H1 (cell line): Measurements from ENCODE around the gene SLC35E4. TPM values are rescaled to one million over a fixed set of nuclear protein-coding genes. Genes with fewer than 3 reads are reported as not detected.

Source experiments
- CTCF ChIA-PET: fragments of 300-600 bp; sonication (Branson Sonifier 250); formaldehyde crosslinking; loops from one replicate; lab custom pipeline; 2021; ENCODE audit not compliant: partially characterized antibody; lab: Charles Lee
- POLR2A ChIA-PET: fragments of 300-600 bp; sonication (Branson Sonifier 250); formaldehyde crosslinking; loops from one replicate; lab custom pipeline; 2021; ENCODE audit warnings: inconsistent platforms; ENCODE audit not compliant: partially characterized antibody; lab: Charles Lee
- DNase-seq, 2 experiments: peaks; one replicate each; pipeline versions ENCODE4 v3.0.0 to v3.0.0-alpha.2; 2010 to 2022; ENCODE audit warnings: low spot score in 2 of 2, low read depth in 1 of 2, mixed read lengths in 1 of 2
- FAIRE-seq: peaks from 2 replicates; lab custom pipeline; 2011; peaks lifted over from hg19 to GRCh38; lab: Jason Lieb, UNC
- H2AFZ ChIP-seq: 2 replicates; pipeline ENCODE4 v1.8.1; 2012; ENCODE audit warnings: low read length, inconsistent platforms
- H2AK5ac ChIP-seq: 2 replicates; pipeline ENCODE4 v1.6.1; 2013; ENCODE audit warnings: low read depth, low read length
- H2BK120ac ChIP-seq: replicated peaks from 2 replicates; pipeline ENCODE3; 2013; ENCODE audit warnings: low read depth, low read length, inconsistent platforms
- H2BK12ac ChIP-seq: 2 replicates; pipeline ENCODE4 v1.6.1; 2013; ENCODE audit warnings: low read depth, low read length
- H2BK15ac ChIP-seq: 2 replicates; pipeline ENCODE4 v1.6.1; 2013; ENCODE audit warnings: low read length
- H2BK20ac ChIP-seq: 2 replicates; pipeline ENCODE4 v1.6.1; 2013; ENCODE audit warnings: low read length
- H2BK5ac ChIP-seq: 2 replicates; pipeline ENCODE4 v1.6.1; 2013; ENCODE audit warnings: low read depth, low read length
- H3K14ac ChIP-seq: 2 replicates; pipeline ENCODE4 v1.6.1; 2013; ENCODE audit warnings: inconsistent platforms; ENCODE audit not compliant: insufficient read length
- H3K18ac ChIP-seq: 2 replicates; pipeline ENCODE4 v1.6.1; 2013; ENCODE audit warnings: low read length; ENCODE audit errors: extremely low read depth
- H3K23ac ChIP-seq: 2 replicates; pipeline ENCODE4 v1.6.1; 2013; ENCODE audit warnings: inconsistent platforms; ENCODE audit not compliant: insufficient read length
- H3K23me2 ChIP-seq: 2 replicates; pipeline ENCODE4 v1.6.1; 2013; ENCODE audit warnings: low read depth, low read length
- H3K27ac ChIP-seq: 2 replicates; pipeline ENCODE4 v1.6.1; 2011; ENCODE audit warnings: low read depth, low read length, inconsistent platforms
- H3K27me3 ChIP-seq, 4 experiments: replicated peaks in 1 of 4; 1 replicate in 1 of 4; 2 replicates in 3 of 4; pipeline versions ENCODE4 v1.6.1 to v1.8.1; 2011 to 2013; ENCODE audit warnings: low read length in 3 of 4, mild to moderate bottlenecking in 3 of 4, inconsistent platforms in 2 of 4, mixed read lengths in 2 of 4, moderate library complexity in 1 of 4; ENCODE audit not compliant: control insufficient read depth in 3 of 4, insufficient read depth in 3 of 4; ENCODE audit errors: extremely low read depth in 1 of 4
- H3K36me3 ChIP-seq, 4 experiments: 2 replicates each; pipeline versions ENCODE4 v1.6.1 to v1.8.1; 2011 to 2013; ENCODE audit warnings: mild to moderate bottlenecking in 4 of 4, low read length in 3 of 4, moderate library complexity in 2 of 4, control low read depth in 1 of 4, inconsistent platforms in 1 of 4; ENCODE audit not compliant: insufficient read depth in 4 of 4, control insufficient read depth in 2 of 4
- H3K4ac ChIP-seq: replicated peaks from 2 replicates; pipeline ENCODE3; 2013; ENCODE audit warnings: low read length, low read depth, mixed read lengths, inconsistent platforms; ENCODE audit not compliant: insufficient read length
- H3K4me1 ChIP-seq, 4 experiments: replicated peaks in 1 of 4; 1 replicate in 1 of 4; 2 replicates in 3 of 4; pipeline versions ENCODE4 v1.6.1 to v1.8.1; 2011 to 2013; ENCODE audit warnings: low read length in 3 of 4, inconsistent platforms in 2 of 4, mixed read lengths in 1 of 4; ENCODE audit not compliant: insufficient read depth in 4 of 4, control insufficient read depth in 3 of 4
- H3K4me2 ChIP-seq, 2 experiments: 2 replicates each; pipeline versions ENCODE4 v1.6.1 to v1.8.1; 2011 to 2013; ENCODE audit warnings: low read depth in 2 of 2, low read length in 2 of 2, control low read depth in 1 of 2, inconsistent platforms in 1 of 2, mild to moderate bottlenecking in 1 of 2; ENCODE audit not compliant: insufficient read depth in 1 of 2
- H3K4me3 ChIP-seq, 4 experiments: fragments of 200-600, 300-600 bp in 1 of 4; sonication (generic), shearing (Covaris generic), sonication (Bioruptor Twin) in 1 of 4; 2 replicates each; pipeline versions ENCODE4 v1.5.1 to v1.8.1; 2011 to 2016; ENCODE audit warnings: low read length in 4 of 4, low read depth in 3 of 4, control low read depth in 2 of 4, inconsistent platforms in 2 of 4, mild to moderate bottlenecking in 2 of 4, mixed read lengths in 1 of 4, moderate library complexity in 1 of 4; ENCODE audit not compliant: insufficient read depth in 2 of 4; ENCODE audit errors: extremely low read depth in 1 of 4
- H3K56ac ChIP-seq: replicated peaks from 2 replicates; pipeline ENCODE3; 2013; ENCODE audit warnings: low read depth, mild to moderate bottlenecking, mixed read lengths, low read length, inconsistent platforms; ENCODE audit not compliant: insufficient read length
- H3K79me1 ChIP-seq: 2 replicates; pipeline ENCODE4 v1.6.1; 2013; ENCODE audit warnings: low read depth, low read length, control low read depth
- H3K79me2 ChIP-seq, 2 experiments: 2 replicates each; pipeline versions ENCODE4 v1.6.1 to v1.8.1; 2012 to 2013; ENCODE audit warnings: low read length in 2 of 2, mild to moderate bottlenecking in 2 of 2, inconsistent platforms in 1 of 2; ENCODE audit not compliant: insufficient read depth in 2 of 2, control insufficient read depth in 1 of 2
- H3K9ac ChIP-seq, 4 experiments: replicated peaks in 1 of 4; 1 replicate in 1 of 4; 2 replicates in 3 of 4; pipeline versions ENCODE4 v1.6.1 to v1.8.1; 2011 to 2013; ENCODE audit warnings: low read depth in 3 of 4, low read length in 3 of 4, control low read depth in 2 of 4, mild to moderate bottlenecking in 2 of 4, moderate library complexity in 2 of 4, inconsistent platforms in 1 of 4; ENCODE audit errors: extremely low read depth in 1 of 4
- H3K9me3 ChIP-seq, 2 experiments: 2 replicates each; pipeline versions ENCODE4 v1.6.1 to v1.8.1; 2012 to 2013; ENCODE audit warnings: mild to moderate bottlenecking in 2 of 2, moderate library complexity in 2 of 2, control low read depth in 1 of 2, inconsistent platforms in 1 of 2, low read depth in 1 of 2, low read length in 1 of 2, mixed read lengths in 1 of 2; ENCODE audit not compliant: insufficient read depth in 2 of 2
- H4K20me1 ChIP-seq, 2 experiments: replicated peaks in 1 of 2; 2 replicates each; pipeline versions ENCODE3 to v1.8.1; 2011 to 2013; ENCODE audit warnings: inconsistent platforms in 2 of 2, low read length in 2 of 2, mild to moderate bottlenecking in 1 of 2; ENCODE audit not compliant: insufficient read depth in 2 of 2, control insufficient read depth in 1 of 2
- H4K5ac ChIP-seq: 2 replicates; pipeline ENCODE4 v1.6.1; 2013; ENCODE audit warnings: low read length, low read depth, mixed read lengths, inconsistent platforms; ENCODE audit not compliant: insufficient read length
- H4K8ac ChIP-seq: 2 replicates; pipeline ENCODE4 v1.8.0; 2013; ENCODE audit warnings: mild to moderate bottlenecking, moderate library complexity, low read length, inconsistent platforms; ENCODE audit not compliant: insufficient read depth; ENCODE audit errors: extremely low read depth
- H4K91ac ChIP-seq: replicated peaks from 2 replicates; pipeline ENCODE3; 2013; ENCODE audit warnings: low read length, mixed read lengths, inconsistent platforms; ENCODE audit not compliant: insufficient read length
- ATF2 ChIP-seq: IDR thresholded peaks from 2 replicates; pipeline ENCODE4 v1.6.1; 2012; ENCODE audit warnings: low read length, inconsistent platforms
- CEBPB ChIP-seq: IDR thresholded peaks from 2 replicates; pipeline ENCODE4 v1.6.1; 2012; ENCODE audit warnings: low read depth, low read length
- CTBP2 ChIP-seq: IDR thresholded peaks from 2 replicates; pipeline ENCODE4 v1.7.0; 2011; ENCODE audit warnings: borderline replicate concordance, mild to moderate bottlenecking, moderate library complexity, mixed read lengths, low read length; ENCODE audit not compliant: insufficient read depth, insufficient read length
- FOSL1 ChIP-seq: IDR thresholded peaks from 2 replicates; pipeline ENCODE4 v1.6.1; 2011; ENCODE audit warnings: mild to moderate bottlenecking, low read depth, low read length, moderate library complexity; ENCODE audit not compliant: insufficient read depth
- RAD21 ChIP-seq, 2 experiments: IDR thresholded peaks in 1 of 2; conservative IDR thresholded peaks in 1 of 2; 2 replicates each; pipeline ENCODE4 v1.6.1; 2011; ENCODE audit warnings: low read depth in 2 of 2, low read length in 2 of 2, improper control_type of control experiment in 1 of 2, inconsistent platforms in 1 of 2, mild to moderate bottlenecking in 1 of 2, moderate library complexity in 1 of 2
- SP4 ChIP-seq: IDR thresholded peaks from 2 replicates; pipeline ENCODE4 v1.6.1; 2012; ENCODE audit warnings: low read length, inconsistent platforms
- WGBS, 2 experiments: shearing (Covaris generic) in 1 of 2; methylation state at CpG; one replicate each; pipeline versions ENCODE4 v1.1.6 to v1.1.7; 2013 to 2015; ENCODE audit warnings: low lambda C conversion rate in 2 of 2, mixed read lengths in 2 of 2, inconsistent platforms in 1 of 2, low coverage in 1 of 2, missing lambda C conversion rate in 1 of 2; ENCODE audit not compliant: insufficient replicate concordance in 2 of 2, insufficient coverage in 1 of 2, insufficient read length in 1 of 2; ENCODE audit errors: extremely low coverage in 1 of 2, missing lambda C conversion rate in 1 of 2; 5-methylcytosine and 5-hydroxymethylcytosine counted together
- polyA plus RNA-seq, 7 experiments: library from polyadenylated mRNA; depleted of rRNA in 3 of 7; stranded (reverse) in 5 of 7; unstranded in 2 of 7; fragments of >200 nt in 5 of 7; fragments of 200-250 nt in 2 of 7; gene quantifications; 1 replicate in 5 of 7; 2 replicates in 1 of 7; 4 replicates in 1 of 7; pipeline versions ENCODE4 v1.2.1 to v1.2.3, GENCODE V29; 2011 to 2013; ENCODE audit warnings: missing spikeins in 2 of 7, mixed read lengths in 2 of 7
- total RNA-seq: library from RNA; stranded (reverse); fragmentation: NEBNext Ultra II Directional; extraction: Animal tissue kit (Norgen Biotek cat#: 25700); gene quantifications from 2 replicates; pipeline ENCODE4 v1.2.1, GENCODE V29; 2021

SLC35E4 gene
- total and polyA plus RNA-seq, 2 of the 8 experiments (the other 6 are each of a cell fraction or from before 2014, with no cell fraction given), result 5.1 to 5.6 TPM

DNA sequence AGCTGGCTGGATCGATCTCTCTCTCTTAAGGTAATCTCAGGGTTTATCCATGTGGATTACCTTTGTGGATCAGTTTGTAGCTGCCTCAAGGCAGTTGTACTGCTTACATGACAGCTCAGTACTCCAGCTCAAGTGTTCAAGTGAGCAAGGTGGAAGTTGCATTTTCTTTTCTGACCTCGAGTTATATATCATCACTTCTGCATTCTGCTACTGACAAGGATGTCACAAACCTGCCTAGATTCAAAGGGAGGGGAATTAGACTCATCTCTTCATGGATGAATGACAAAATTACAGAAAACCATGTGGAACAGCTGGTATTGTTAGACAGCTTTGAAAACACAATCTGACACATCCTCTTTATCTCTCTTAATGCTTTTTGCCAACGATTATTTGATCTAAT is 34.7 kb upstream of the SLC35E4 start:
- H3K56ac ChIP-seq, result no peak overlapping the region
- H3K4ac ChIP-seq, result no peak overlapping the region
- no peak overlapping the region for H2BK5ac ChIP-seq
- no peak overlapping the region for H3K18ac ChIP-seq
- no peak overlapping the region for H2BK120ac ChIP-seq
- H3K4me1 ChIP-seq, result peaks cover 3 to 9% (median 5%) of the 10 kb centered on the region in 4 experiments; a peak in 6 of 7 replicates
- H2BK12ac ChIP-seq, result no peak overlapping the region
- H2BK20ac ChIP-seq, result no peak overlapping the region
- H3K23ac ChIP-seq, result no peak overlapping the region
- POLR2A ChIA-PET, result interaction anchor here (0.6 to 3.6 kb wide), 2 partner anchors 10 to 223 kb away, joined by 7 to 16 read pairs; partner anchors contain the start of gene PES1
- no peak for FAIRE-seq
- no peaks in the 10 kb centered on the region for H3K36me3 ChIP-seq
- no peak overlapping the region for H3K27ac ChIP-seq
- H3K4me2 ChIP-seq, result no peak overlapping the region
- no peak overlapping the region for H4K91ac ChIP-seq
- WGBS, 2 experiments, result 77% methylated on average over 3 of the region's 3 CpGs; no CpG with 5 or more reads in 1 of the 2 experiments
- no peaks in the 10 kb centered on the region for H3K79me2 ChIP-seq
- H4K8ac ChIP-seq, result no peak overlapping the region
- peaks cover 0 to 2% of the 10 kb centered on the region in 2 experiments for H4K20me1 ChIP-seq
- no peaks in the 10 kb centered on the region for H3K23me2 ChIP-seq
- H2AFZ ChIP-seq, result no peak overlapping the region
- H3K27me3 ChIP-seq, result no peaks in the 10 kb centered on the region
- no peak for DNase-seq
- no peak overlapping the region for H3K9ac ChIP-seq
- CTCF ChIA-PET, result interaction anchor here (0.6 to 5.8 kb wide), 13 partner anchors 8 to 259 kb away, joined by 3 to 40 read pairs (median 5); partner anchors contain the start of gene PES1
- no peak overlapping the region for H3K4me3 ChIP-seq
- no peak overlapping the region for H2BK15ac ChIP-seq
- no peak overlapping the region for H3K14ac ChIP-seq
- no peak overlapping the region for H4K5ac ChIP-seq
- H3K9me3 ChIP-seq, result no peaks in the 10 kb centered on the region
- H2AK5ac ChIP-seq, result no peak overlapping the region
- no peaks in the 10 kb centered on the region for H3K79me1 ChIP-seq
- TF ChIP-seq FOSL1 (no peak), CEBPB (no peak), CTBP2 (no peak), RAD21 (IDR thresholded peaks at IDR 0.05 in 1 of 2, conservative IDR thresholded peaks at IDR 0.05 in 1 of 2; ENCODE audit: low read depth in 2 of 2, low read length in 2 of 2) (no peak), ATF2 (no peak), SP4 (no peak)
